HG02981 (cell line): ENCODE data around the gene HNF1B.
"Not testable (repeated sequence)": the region's sequence is repeated elsewhere in the genome, so short reads cannot be mapped to it uniquely, and the experiment has no call there.

Experiments used
- ATAC-seq: cut with Tn5 transposase; IDR thresholded peaks from one replicate; pipeline ENCODE4 v1.9.1; 2021; ENCODE audit warnings: mild to moderate bottlenecking, moderate library complexity; ENCODE audit not compliant: unreplicated experiment

HNF1B gene

DNA sequence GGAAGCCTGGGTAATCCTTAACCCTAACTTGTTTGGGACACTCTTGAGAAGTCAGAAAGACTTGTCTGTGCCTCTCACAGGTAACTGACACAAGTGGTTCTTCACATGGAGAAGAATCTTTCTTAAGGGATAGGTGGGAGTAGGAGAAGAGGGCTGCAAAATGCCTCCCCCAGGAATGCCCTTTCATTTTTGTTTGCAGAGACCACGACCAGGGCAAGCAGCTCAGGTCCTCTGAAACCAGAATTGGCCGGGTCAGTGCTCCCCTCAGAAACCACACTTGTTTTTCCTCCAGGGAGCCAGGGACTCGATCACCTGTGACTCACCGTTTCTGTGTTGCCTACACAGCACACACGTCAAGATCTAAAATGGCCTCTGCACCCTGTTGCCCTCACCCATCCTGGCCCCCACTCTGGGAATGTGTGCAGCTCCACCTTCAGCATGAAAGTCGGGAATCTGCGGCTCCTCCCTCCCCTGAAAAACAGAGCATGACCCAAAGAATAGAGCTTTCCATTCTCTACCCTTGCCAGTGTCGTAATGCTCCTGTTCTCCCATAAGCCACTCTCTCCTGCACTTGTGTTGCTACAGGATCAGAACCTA is 36.1 kb downstream of the HNF1B start:
- ATAC-seq = no peak

- no peak for ATAC-seq
These were observed 36.7 kb downstream of the HNF1B start for GRCh38 chr17:37708008-37708615.

- ATAC-seq = no peak
These were observed 38.4 kb downstream of the HNF1B start for GRCh38 chr17:37706446-37706845.

GRCh38 chr17:37702598-37702997 is 42.3 kb downstream of the HNF1B start:
- ATAC-seq = no peak

- ATAC-seq = no peak
These were observed 43.4 kb downstream of the HNF1B start for GRCh38 chr17:37701496-37701898.

DNA sequence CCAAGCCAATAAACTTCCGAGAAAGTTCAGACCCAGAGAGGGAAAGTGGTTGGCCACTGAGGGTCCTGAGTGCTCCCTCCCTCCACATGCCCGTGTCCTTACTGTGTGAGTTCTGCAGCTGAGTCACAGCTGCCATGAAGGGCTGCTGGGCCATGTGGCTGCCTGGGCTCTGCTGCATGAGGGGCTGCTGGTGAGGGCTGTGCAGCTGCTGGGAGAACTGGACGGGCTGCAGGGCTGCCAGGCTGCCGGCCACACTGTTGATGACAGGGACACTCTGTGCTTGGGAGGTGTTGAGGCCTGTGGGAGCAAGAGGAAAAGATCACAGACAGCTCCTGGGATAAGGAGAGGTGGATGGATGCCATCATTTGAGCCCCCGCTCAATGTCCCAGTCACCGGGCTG is 44.0 kb downstream of the HNF1B start:
- ATAC-seq = no peak

DNA sequence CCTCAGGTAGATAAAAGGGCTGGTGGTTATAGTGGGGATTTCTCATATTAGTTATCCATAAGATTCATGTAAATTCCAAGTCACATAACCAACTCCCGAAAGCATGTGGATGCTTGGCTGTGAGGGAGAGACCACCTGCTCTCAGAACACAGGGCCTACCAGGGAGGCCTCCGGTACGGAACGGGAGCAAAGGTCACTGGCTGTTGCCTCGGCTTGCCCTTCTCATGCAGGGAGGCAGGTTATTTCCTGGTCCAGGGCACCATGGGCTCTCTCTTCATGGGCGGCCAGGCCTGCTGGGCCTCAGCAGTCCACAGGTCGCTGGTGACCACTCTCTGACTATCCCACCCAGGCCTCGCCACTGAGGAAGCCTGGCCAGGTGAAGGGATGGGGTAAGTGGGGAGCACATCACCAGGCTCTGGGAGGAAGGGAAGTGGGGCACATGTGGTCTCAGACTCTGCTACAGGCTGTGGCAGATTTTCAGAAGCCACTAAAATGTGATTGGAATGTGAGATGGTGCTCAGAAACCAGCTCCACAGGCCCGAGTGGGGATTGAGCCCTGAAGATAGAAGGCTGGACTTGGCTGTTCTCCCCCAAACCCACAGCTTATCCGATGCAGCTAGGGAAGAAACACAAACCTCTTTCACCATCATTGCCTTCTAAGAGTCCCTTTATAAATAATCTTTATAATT is 45.4 kb downstream of the HNF1B start:
- ATAC-seq = no peak

DNA sequence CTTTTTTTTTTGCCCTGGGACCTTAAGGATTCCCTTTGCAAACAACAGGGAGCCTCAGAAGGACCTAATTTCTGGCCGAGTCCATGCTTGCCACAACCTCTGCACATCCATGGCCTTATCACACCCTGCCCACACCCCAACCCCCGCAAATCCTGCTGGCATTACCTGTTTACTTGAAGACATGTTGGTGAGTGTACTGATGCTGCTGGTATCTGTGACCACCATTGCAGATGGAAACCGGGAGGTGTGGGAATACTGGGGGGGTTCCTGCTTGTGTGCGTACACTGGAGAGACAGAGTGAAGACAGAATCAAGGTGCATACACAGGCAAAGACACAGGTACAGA is 46.0 kb downstream of the HNF1B start:
- no peak for ATAC-seq

GRCh38 chr17:37698132-37698910 is 46.5 kb downstream of the HNF1B start:
- no peak for ATAC-seq

DNA sequence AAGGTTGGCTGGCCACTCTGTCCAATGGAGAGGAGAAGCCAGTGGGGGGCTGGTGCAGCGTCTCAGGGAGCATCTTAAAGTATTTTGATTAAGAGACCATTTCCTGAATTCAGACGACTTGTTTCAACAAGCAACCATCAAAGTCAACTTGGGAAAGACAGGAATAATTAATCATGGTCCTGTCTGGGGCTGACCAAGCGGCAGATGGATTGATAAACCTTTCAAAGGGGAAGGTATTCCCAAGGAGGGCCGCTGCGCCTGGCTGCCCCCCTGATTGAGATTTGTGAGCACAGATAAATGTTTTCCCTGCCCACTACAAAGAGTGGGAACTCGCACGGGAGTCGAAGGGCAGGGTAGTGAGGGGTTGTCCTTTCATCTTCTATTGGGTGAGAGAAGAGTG is 47.5 kb downstream of the HNF1B start:
- ATAC-seq = no peak

DNA sequence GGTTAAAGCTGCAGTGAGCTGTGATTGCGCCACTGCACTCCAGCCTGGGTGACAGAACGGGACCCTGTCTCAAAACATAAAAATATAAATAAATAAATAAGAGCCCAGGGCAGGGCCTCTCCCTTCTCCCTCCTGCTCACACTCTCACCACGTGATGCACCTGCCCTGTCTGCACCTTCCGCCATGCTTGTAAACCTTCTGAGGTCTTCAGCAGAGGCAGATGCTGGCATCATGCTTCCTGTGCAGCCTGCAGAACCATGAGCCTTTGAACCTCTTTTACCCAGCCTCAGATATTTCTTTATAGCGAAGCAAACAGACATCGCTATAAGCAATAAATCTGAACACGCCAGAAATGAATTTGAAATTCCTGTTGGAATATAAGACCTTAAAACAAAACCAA is 48.5 kb downstream of the HNF1B start:
- ATAC-seq = no peak

GRCh38 chr17:37695726-37696125 is 49.1 kb downstream of the HNF1B start:
- no peak for ATAC-seq

DNA sequence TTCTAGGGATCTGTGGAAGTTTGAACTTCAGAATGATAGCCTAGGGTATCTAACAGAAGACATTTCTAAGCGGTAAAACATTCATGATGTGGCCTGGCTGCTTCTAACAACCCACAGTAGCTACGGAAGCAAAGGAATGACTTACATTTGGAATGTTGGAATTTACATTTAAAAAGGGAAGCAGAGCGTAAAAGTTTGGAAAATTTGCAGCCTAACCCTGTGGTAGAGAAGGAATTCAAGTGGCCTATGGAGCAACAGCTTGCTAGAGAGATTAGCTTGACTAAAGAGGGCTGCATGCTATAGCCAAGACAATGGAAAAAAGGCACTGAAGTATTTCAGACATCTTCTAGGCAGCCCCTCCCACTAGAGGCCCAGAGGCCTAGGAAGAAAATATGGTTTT is 50.1 kb downstream of the HNF1B start:
- no peak for ATAC-seq

DNA sequence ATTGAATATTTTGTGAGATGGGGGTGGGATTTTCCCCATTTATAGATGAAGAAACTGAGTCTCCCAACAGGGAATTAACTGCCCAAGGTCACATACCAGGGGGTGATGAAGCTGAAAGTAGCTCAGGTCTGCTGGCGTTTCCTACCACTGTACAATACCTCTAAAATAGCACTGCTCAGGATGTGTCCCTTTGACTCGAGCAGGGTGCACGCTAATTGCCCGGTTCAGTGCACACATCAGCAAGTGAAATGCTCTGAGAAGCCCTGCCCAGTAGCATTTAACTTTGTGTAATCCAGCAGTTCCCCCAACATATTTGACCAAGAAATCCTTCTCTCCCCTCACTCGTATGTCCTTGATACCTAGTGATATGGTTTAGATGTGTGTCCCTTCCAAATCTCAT is 51.5 kb downstream of the HNF1B start:
- ATAC-seq = no peak

DNA sequence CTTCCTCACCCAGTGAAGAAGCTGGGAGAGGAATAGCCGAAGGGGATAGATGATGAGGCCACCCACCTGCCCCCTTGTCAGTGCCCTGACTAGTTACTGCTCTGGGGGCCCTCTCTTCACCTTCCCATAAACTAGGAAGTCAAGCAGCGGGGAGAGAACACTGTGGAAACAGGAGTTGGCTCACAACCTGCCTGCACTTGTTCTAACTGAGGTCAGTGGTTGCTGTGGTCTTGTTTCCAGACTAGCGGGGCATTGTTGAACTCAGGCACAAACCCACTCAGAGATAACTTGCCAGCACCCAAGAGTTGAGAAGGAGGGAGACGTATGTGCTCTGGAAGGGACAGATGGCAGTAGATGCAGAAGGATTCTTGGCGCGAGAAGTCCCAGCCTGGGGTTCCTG is 53.1 kb downstream of the HNF1B start:
- no peak for ATAC-seq

GRCh38 chr17:37689317-37689716 is 55.5 kb downstream of the HNF1B start:
- no peak for ATAC-seq

DNA sequence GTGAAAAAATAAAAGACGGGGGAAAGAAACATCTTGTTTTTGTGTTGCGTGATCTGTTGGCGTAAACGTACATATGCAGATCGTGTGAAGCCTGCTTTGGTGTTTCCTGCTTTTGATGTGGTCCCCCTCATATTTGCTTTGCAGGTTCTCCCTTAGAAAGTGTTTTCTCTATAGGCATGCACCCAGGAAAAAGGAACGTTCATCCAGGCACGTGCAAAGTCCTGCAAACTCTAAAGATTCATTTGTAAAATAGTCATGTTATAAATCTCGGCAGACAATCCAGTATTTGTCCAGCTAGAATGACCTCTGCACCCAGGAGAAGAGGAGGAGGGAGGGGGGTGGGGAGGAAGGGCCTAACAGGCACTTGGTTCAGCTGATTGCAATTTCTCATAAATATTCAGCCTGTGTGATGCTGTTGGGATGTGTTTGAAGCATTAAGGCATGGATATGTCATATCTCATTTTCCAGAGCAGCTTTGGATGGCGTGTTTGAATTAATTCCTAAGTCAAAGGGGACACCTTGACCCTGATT is 61.3 kb downstream of the HNF1B start:
- ATAC-seq = no peak

DNA sequence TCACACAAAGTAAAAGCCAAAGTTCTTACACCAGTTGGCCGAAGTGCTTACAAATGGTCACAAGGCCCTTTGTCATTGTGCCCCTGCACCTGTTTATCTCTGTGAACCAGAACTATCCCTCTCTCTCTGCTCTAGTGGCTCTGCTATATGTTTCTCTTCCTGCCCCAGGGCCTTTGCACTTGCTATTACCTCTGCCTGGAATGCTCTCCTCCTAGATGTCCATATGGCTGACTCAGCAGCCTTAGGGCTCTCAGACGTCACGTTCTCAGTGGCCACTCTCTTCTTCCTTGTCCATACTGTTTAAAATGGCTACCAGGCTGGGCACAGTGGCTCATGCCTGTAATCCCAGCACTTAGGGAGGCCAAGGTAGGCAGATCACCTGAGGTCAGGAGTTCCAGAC is 62.9 kb downstream of the HNF1B start:
- no peak for ATAC-seq

DNA sequence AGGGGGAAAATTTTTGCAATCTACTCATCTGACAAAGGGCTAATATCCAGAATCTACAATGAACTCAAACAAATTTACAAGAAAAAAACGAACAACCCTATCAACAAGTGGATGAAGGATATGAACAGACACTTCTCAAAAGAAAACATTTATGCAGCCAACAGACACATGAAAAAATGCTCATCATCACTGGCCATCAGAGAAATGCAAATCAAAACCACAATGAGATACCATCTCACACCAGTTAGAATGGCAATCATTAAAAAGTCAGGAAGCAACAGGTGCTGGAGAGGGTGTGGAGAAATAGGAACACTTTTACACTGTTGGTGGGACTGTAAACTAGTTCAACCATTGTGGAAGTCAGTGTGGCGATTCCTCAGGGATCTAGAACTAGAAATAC is 64.9 kb downstream of the HNF1B start:
- not testable (repeated sequence) for ATAC-seq

GRCh38 chr17:37678036-37678435 is 66.8 kb downstream of the HNF1B start:
- no peak for ATAC-seq

DNA sequence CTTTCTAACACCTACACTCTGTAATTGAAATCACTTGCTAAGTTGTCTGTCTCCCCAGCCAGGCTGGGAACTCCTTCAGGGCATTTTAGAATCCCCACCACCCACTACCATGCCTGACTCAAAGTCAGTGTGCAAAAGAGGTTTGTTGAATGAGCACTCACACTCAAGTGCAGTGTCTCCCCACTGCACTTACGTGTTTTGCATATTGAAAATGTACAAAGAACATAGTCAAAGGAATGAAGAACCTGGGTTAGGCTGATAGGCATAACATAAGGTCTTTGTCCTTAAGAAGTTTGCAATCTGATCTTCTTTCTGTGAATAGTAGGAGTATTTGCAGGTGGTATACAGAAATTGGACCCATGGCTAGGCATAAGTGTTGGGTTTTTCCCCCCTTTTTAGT is 67.8 kb downstream of the HNF1B start:
- ATAC-seq = no peak
